ELR (cell line): ENCODE data around the gene CD79B.
"Not testable (repeated sequence)": the region's sequence is repeated elsewhere in the genome, so short reads cannot be mapped to it uniquely, and the experiment has no call there.

Source experiments
- DNase-seq: peaks from one replicate; pipeline ENCODE4 v3.0.0-alpha.2; 2015; ENCODE audit warnings: low read depth

The CD79B gene

GRCh38 chr17:63910096-63910495, 22.0 kb downstream of the CD79B start:
- DNase-seq = no peak

GRCh38 chr17:63909586-63909985, 22.5 kb downstream of the CD79B start:
- DNase-seq = not testable (repeated sequence)

GRCh38 chr17:63907161-63907778, 24.9 kb downstream of the CD79B start:
- peak; percentile 45 for DNase-seq

GRCh38 chr17:63904796-63905195, 27.3 kb downstream of the CD79B start:
- not testable (repeated sequence) for DNase-seq

GRCh38 chr17:63903787-63904201, 28.3 kb downstream of the CD79B start:
- DNase-seq = peak; percentile 40

- DNase-seq = not testable (repeated sequence)
These were observed 30.2 kb downstream of the CD79B start for GRCh38 chr17:63901971-63902370.

- peak; percentile 62 for DNase-seq
These were observed 33.0 kb downstream of the CD79B start for GRCh38 chr17:63898899-63899798.

GRCh38 chr17:63896524-63897354, 35.4 kb downstream of the CD79B start, which contains the start of gene CSH1:
Gene CSH1 (minus strand): TSS chr17:63896574. CDS start chr17:63896511, 63 bp downstream.
- DNase-seq = not testable (repeated sequence)

- DNase-seq = not testable (repeated sequence)
These were observed 37.3 kb downstream of the CD79B start for GRCh38 chr17:63894821-63895220.

GRCh38 chr17:63894021-63894420, 38.1 kb downstream of the CD79B start:
- not testable (repeated sequence) for DNase-seq

GRCh38 chr17:63892316-63893037, 39.7 kb downstream of the CD79B start:
- peak; percentile 40 for DNase-seq

- peak; percentile 68 for DNase-seq
These were observed 42.9 kb downstream of the CD79B start for GRCh38 chr17:63889026-63889848.

GRCh38 chr17:63885119-63885518, 47.0 kb downstream of the CD79B start:
- not testable (repeated sequence) for DNase-seq

- not testable (repeated sequence) for DNase-seq
These were observed 49.5 kb downstream of the CD79B start for GRCh38 chr17:63882626-63883126.

- peak; percentile 78 for DNase-seq
These were observed 50.1 kb downstream of the CD79B start, which contains the start of gene GH2 for GRCh38 chr17:63881935-63882601. Gene GH2 (minus strand): TSS chr17:63881944. CDS start chr17:63881801, 143 bp downstream.

- peak; percentile 12 for DNase-seq
These were observed 50.8 kb downstream of the CD79B start for GRCh38 chr17:63881337-63881736.

GRCh38 chr17:63880706-63881105, 51.4 kb downstream of the CD79B start:
- no peak for DNase-seq
